ENCODE data around the gene GRID2. TPM values are rescaled to one million over a fixed set of nuclear protein-coding genes. Genes with fewer than 3 reads are reported as not detected.
A peak's percentile ranks its signal among the peaks of the same experiment; 100 is the strongest.
"Not testable (repeated sequence)": the region's sequence is repeated elsewhere in the genome, so short reads cannot be mapped to it uniquely, and the experiment has no call there.

Gene GRID2
- total RNA-seq, 1 experiment from 2014 or later, result not detected

- no peak for DNase-seq (ENCODE audit: low spot score)
Measured at GRCh38 chr4:93187892-93188291, 884.1 kb downstream of the GRID2 start.

GRCh38 chr4:93199492-93199891 is 895.7 kb downstream of the GRID2 start:
- peak; percentile 51 for DNase-seq (ENCODE audit: low spot score)

GRCh38 chr4:93201471-93202096 is 897.8 kb downstream of the GRID2 start:
- no peak for DNase-seq (ENCODE audit: low spot score)

- DNase-seq (ENCODE audit: low spot score), result peak; percentile 45
Measured at GRCh38 chr4:93203708-93204107, 899.9 kb downstream of the GRID2 start.

GRCh38 chr4:93212250-93212649 is 908.5 kb downstream of the GRID2 start:
- no peak for DNase-seq (ENCODE audit: low spot score)

- no peak for DNase-seq (ENCODE audit: low spot score)
Measured at GRCh38 chr4:93216646-93217045, 912.9 kb downstream of the GRID2 start.

GRCh38 chr4:93217431-93217830 is 913.7 kb downstream of the GRID2 start:
- no peak for DNase-seq (ENCODE audit: low spot score)

- DNase-seq (ENCODE audit: low spot score), result no peak
Measured at GRCh38 chr4:93221771-93222170, 918.0 kb downstream of the GRID2 start.

GRCh38 chr4:93228021-93228420 is 924.3 kb downstream of the GRID2 start:
- no peak for DNase-seq (ENCODE audit: low spot score)

GRCh38 chr4:93232883-93233282 is 929.1 kb downstream of the GRID2 start:
- DNase-seq (ENCODE audit: low spot score), result no peak

- DNase-seq (ENCODE audit: low spot score), result no peak
Measured at GRCh38 chr4:93237521-93237920, 933.8 kb downstream of the GRID2 start.

- DNase-seq (ENCODE audit: low spot score), result no peak
Measured at GRCh38 chr4:93243262-93243661, 939.5 kb downstream of the GRID2 start.

- DNase-seq (ENCODE audit: low spot score), result no peak
Measured at GRCh38 chr4:93261207-93261606, 957.4 kb downstream of the GRID2 start.

GRCh38 chr4:93263166-93263565 is 959.4 kb downstream of the GRID2 start:
- no peak for DNase-seq (ENCODE audit: low spot score)

GRCh38 chr4:93267747-93268146 is 964.0 kb downstream of the GRID2 start:
- DNase-seq (ENCODE audit: low spot score), result no peak

- no peak for DNase-seq (ENCODE audit: low spot score)
Measured at GRCh38 chr4:93285346-93285745, 981.6 kb downstream of the GRID2 start.

GRCh38 chr4:93289241-93289640 is 985.5 kb downstream of the GRID2 start:
- no peak for DNase-seq (ENCODE audit: low spot score)

GRCh38 chr4:93289831-93290230 is 986.1 kb downstream of the GRID2 start:
- DNase-seq (ENCODE audit: low spot score), result no peak

GRCh38 chr4:93299118-93299517 is 995.4 kb downstream of the GRID2 start:
- DNase-seq (ENCODE audit: low spot score), result no peak

GRCh38 chr4:93300780-93301555 is 997.2 kb downstream of the GRID2 start:
- not testable (repeated sequence) for DNase-seq (ENCODE audit: low spot score)

GRCh38 chr4:93302310-93302709 is 998.5 kb downstream of the GRID2 start:
- DNase-seq (ENCODE audit: low spot score), result no peak

GRCh38 chr4:93303440-93303839 is 999.7 kb downstream of the GRID2 start:
- DNase-seq (ENCODE audit: low spot score), result no peak

- no peak for DNase-seq (ENCODE audit: low spot score)
Measured at GRCh38 chr4:93312299-93312698, 1008.5 kb downstream of the GRID2 start.
